ENCODE results near the gene TM9SF4. TPM values are rescaled to one million over a fixed set of nuclear protein-coding genes. Genes with fewer than 3 reads are reported as not detected.
"Not testable (repeated sequence)": the region's sequence is repeated elsewhere in the genome, so short reads cannot be mapped to it uniquely, and the experiment has no call there.

The TM9SF4 gene
- total and polyA plus RNA-seq, 5 donors, result 20.2 to 42.5 (median 34.3) TPM

- WGBS, result 53% methylated on average over 3 of the region's 3 CpGs
- Histone ChIP-seq H3K27ac (ENCODE audit: low read length) (no peak overlapping the region), H3K27me3 (ENCODE audit: control insufficient read depth, insufficient read depth) (no peaks in the 10 kb centered on the region), H3K4me1 (ENCODE audit: control insufficient read depth, insufficient read depth, low read length) (peaks cover 12% of the 10 kb centered on the region), H3K9me3 (ENCODE audit: control insufficient read depth, low read length) (no peaks in the 10 kb centered on the region), H3K4me3 (ENCODE audit: low read length) (no peak overlapping the region)
- ATAC-seq (peak; percentile 4 to 71), DNase-seq (no peak)
- intact Hi-C loops (cut with DNase I), result no loop called here
Measured at GRCh38 chr20:32192698-32193097, 83.2 kb downstream of the TM9SF4 start.

- H3K4me1 ChIP-seq (ENCODE audit: control insufficient read depth, insufficient read depth, low read length), result peaks cover 10% of the 10 kb centered on the region
- WGBS, result 90% methylated on average over 5 of the region's 5 CpGs
- not testable (repeated sequence) for H3K27ac ChIP-seq (ENCODE audit: low read length)
Measured at GRCh38 chr20:32193336-32193735, 83.8 kb downstream of the TM9SF4 start.

GRCh38 chr20:32193996-32194395 is 84.5 kb downstream of the TM9SF4 start:
- intact Hi-C loops (cut with DNase I), result no loop called here
- H3K4me1 ChIP-seq (ENCODE audit: control insufficient read depth, insufficient read depth, low read length), result peaks cover 4% of the 10 kb centered on the region

More at GRCh38 chr20:32193336-32193735, 83.8 kb downstream of the TM9SF4 start:
- DNase-seq; intact Hi-C loops (cut with DNase I); H3K27me3 ChIP-seq (ENCODE audit: control insufficient read depth, insufficient read depth); ATAC-seq; H3K9me3 ChIP-seq (ENCODE audit: control insufficient read depth, low read length); H3K4me3 ChIP-seq (ENCODE audit: low read length): not testable (repeated sequence)

GRCh38 chr20:32195581-32195980 is 86.1 kb downstream of the TM9SF4 start:
- WGBS, result 72% methylated on average over 7 of the region's 7 CpGs
- ATAC-seq (no peak), DNase-seq (no peak)
- H3K27me3 ChIP-seq (ENCODE audit: control insufficient read depth, insufficient read depth), result no peaks in the 10 kb centered on the region
- intact Hi-C loops (cut with DNase I), result no loop called here
- no peak overlapping the region for H3K27ac ChIP-seq (ENCODE audit: low read length)
- no peaks in the 10 kb centered on the region for H3K9me3 ChIP-seq (ENCODE audit: control insufficient read depth, low read length)
- no peaks in the 10 kb centered on the region for H3K4me1 ChIP-seq (ENCODE audit: control insufficient read depth, insufficient read depth, low read length)
- H3K4me3 ChIP-seq (ENCODE audit: low read length), result no peak overlapping the region

More at GRCh38 chr20:32193996-32194395, 84.5 kb downstream of the TM9SF4 start:
- no peak for ATAC-seq
- no peaks in the 10 kb centered on the region for H3K9me3 ChIP-seq (ENCODE audit: control insufficient read depth, low read length)
- WGBS, result 61% methylated on average over 6 of the region's 6 CpGs
- H3K4me3 ChIP-seq (ENCODE audit: low read length), result no peak overlapping the region
- no peak overlapping the region for H3K27ac ChIP-seq (ENCODE audit: low read length)
- no peaks in the 10 kb centered on the region for H3K27me3 ChIP-seq (ENCODE audit: control insufficient read depth, insufficient read depth)
- no peak for DNase-seq

- H3K27ac ChIP-seq (ENCODE audit: low read length); ATAC-seq; H3K4me3 ChIP-seq (ENCODE audit: low read length); intact Hi-C loops (cut with DNase I); H3K4me1 ChIP-seq (ENCODE audit: control insufficient read depth, insufficient read depth, low read length); H3K27me3 ChIP-seq (ENCODE audit: control insufficient read depth, insufficient read depth); DNase-seq; H3K9me3 ChIP-seq (ENCODE audit: control insufficient read depth, low read length): not testable (repeated sequence)
- WGBS, result 95% methylated on average over 11 of the region's 11 CpGs
Measured at GRCh38 chr20:32196613-32197012, 87.1 kb downstream of the TM9SF4 start.

GRCh38 chr20:32197136-32197535 is 87.6 kb downstream of the TM9SF4 start:
- DNase-seq; H3K9me3 ChIP-seq (ENCODE audit: control insufficient read depth, low read length); ATAC-seq; H3K27ac ChIP-seq (ENCODE audit: low read length); H3K4me1 ChIP-seq (ENCODE audit: control insufficient read depth, insufficient read depth, low read length); H3K4me3 ChIP-seq (ENCODE audit: low read length); intact Hi-C loops (cut with DNase I); H3K27me3 ChIP-seq (ENCODE audit: control insufficient read depth, insufficient read depth): not testable (repeated sequence)
- WGBS, result 88% methylated on average over 20 of the region's 20 CpGs

- ATAC-seq, result no peak
- intact Hi-C loops (cut with DNase I), result no loop called here
- no peak overlapping the region for H3K27ac ChIP-seq (ENCODE audit: low read length)
- 86% methylated on average over 4 of the region's 4 CpGs for WGBS
- no peak for DNase-seq
- no peaks in the 10 kb centered on the region for H3K27me3 ChIP-seq (ENCODE audit: control insufficient read depth, insufficient read depth)
- no peaks in the 10 kb centered on the region for H3K9me3 ChIP-seq (ENCODE audit: control insufficient read depth, low read length)
- peaks cover 5% of the 10 kb centered on the region for H3K4me1 ChIP-seq (ENCODE audit: control insufficient read depth, insufficient read depth, low read length)
- H3K4me3 ChIP-seq (ENCODE audit: low read length), result no peak overlapping the region
Measured at GRCh38 chr20:32199006-32199405, 89.5 kb downstream of the TM9SF4 start.

- no peaks in the 10 kb centered on the region for H3K27me3 ChIP-seq (ENCODE audit: control insufficient read depth, insufficient read depth)
- DNase-seq (no peak), ATAC-seq (no peak)
- no peak overlapping the region for H3K4me3 ChIP-seq (ENCODE audit: low read length)
- WGBS, result 82% methylated on average over 4 of the region's 4 CpGs
- intact Hi-C loops (cut with DNase I), result no loop called here
- H3K27ac ChIP-seq (ENCODE audit: low read length), result peak overlapping the region; percentile 68
- no peaks in the 10 kb centered on the region for H3K9me3 ChIP-seq (ENCODE audit: control insufficient read depth, low read length)
- H3K4me1 ChIP-seq (ENCODE audit: control insufficient read depth, insufficient read depth, low read length), result peaks cover 14% of the 10 kb centered on the region
Measured at GRCh38 chr20:32201296-32201976, 91.9 kb downstream of the TM9SF4 start.

- Histone ChIP-seq H3K9me3 (ENCODE audit: control insufficient read depth, low read length) (no peaks in the 10 kb centered on the region), H3K4me3 (ENCODE audit: low read length) (no peak overlapping the region), H3K4me1 (ENCODE audit: control insufficient read depth, insufficient read depth, low read length) (peaks cover 16% of the 10 kb centered on the region), H3K27ac (ENCODE audit: low read length) (peak overlapping the region; percentile 68), H3K27me3 (ENCODE audit: control insufficient read depth, insufficient read depth) (no peaks in the 10 kb centered on the region)
- no peak for DNase-seq
- intact Hi-C loops (cut with DNase I), result no loop called here
- WGBS, result 65% methylated on average over 8 of the region's 8 CpGs
- ATAC-seq, result no peak
Measured at GRCh38 chr20:32201977-32202363, 92.5 kb downstream of the TM9SF4 start.

GRCh38 chr20:32203356-32204204 is 94.1 kb downstream of the TM9SF4 start:
- intact Hi-C loops (cut with DNase I), result no loop called here
- ATAC-seq (no peak), DNase-seq (no peak)
- 61% methylated on average over 11 of the region's 11 CpGs for WGBS
- Histone ChIP-seq H3K9me3 (ENCODE audit: control insufficient read depth, low read length) (no peaks in the 10 kb centered on the region), H3K4me1 (ENCODE audit: control insufficient read depth, insufficient read depth, low read length) (peaks cover 20% of the 10 kb centered on the region), H3K27me3 (ENCODE audit: control insufficient read depth, insufficient read depth) (no peaks in the 10 kb centered on the region), H3K4me3 (ENCODE audit: low read length) (no peak overlapping the region), H3K27ac (ENCODE audit: low read length) (peak overlapping the region; percentile 95)

Data from right cardiac atrium (tissue), 5 donors.